ENCODE data around the gene TMPRSS13.

DNA sequence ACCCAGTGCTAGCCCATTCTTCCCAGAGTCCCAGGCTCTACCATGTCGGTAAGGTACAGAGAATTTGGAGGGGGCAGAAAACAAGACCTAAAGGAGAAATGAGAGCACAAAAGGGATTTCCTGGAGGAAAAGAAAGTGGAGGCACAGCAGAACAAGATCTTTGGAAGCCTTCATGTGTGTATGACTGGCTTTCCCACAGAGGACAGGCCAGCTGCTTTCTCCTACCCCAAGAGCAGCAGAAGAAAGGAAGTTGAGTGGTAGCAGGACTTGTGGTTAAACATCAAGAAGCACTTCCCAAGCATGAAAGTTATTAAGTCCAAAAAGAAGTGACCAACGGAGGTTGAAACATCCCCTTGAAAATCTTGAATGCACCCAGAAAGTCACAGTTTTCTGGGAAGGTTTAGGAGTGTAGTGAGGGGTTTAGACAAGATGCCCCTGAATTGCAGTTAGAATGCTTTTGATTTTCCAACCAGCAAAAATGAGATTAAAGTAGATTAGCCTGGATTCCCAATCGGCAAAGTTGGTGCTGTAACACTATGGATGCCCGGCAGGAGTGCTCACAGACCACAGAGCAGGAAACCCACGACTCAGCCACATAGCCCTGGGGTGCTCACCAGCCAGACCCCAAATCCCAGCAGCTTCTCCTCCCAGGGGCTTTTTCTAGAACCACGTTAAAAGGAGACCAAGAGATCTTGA is 608 bp downstream of the TMPRSS13 start:
- TF ChIP-seq CTCF (IDR thresholded peaks at IDR 0.05) (no peak), CBX8 (IDR thresholded peaks at IDR 0.05) (no peak), CEBPB (IDR thresholded peaks at IDR 0.05) (no peak), NR3C1 (IDR thresholded peaks at IDR 0.05) (no peak), PHF8 (IDR thresholded peaks at IDR 0.05; ENCODE audit: borderline replicate concordance, low read depth) (no peak), ZSCAN20 (CRISPR knock-in tag; IDR thresholded peaks at IDR 0.05) (no peak), MAX (IDR thresholded peaks at IDR 0.05) (no peak), MAZ (IDR thresholded peaks at IDR 0.05; ENCODE audit: borderline replicate concordance, low read depth, low read length) (no peak), POLR2A (IDR thresholded peaks at IDR 0.05; ENCODE audit: low read length) (no peak), ZFP36 (IDR thresholded peaks at IDR 0.05; ENCODE audit: borderline replicate concordance, partially characterized antibody) (no peak), GATA3 (IDR thresholded peaks at IDR 0.05; ENCODE audit: borderline replicate concordance) (no peak), MYC (IDR thresholded peaks at IDR 0.05; ENCODE audit: borderline replicate concordance, low read length) (no peak), ATOH8 (CRISPR knock-in tag; IDR thresholded peaks at IDR 0.05; ENCODE audit: low read depth) (no peak), POLR2AphosphoS2 (conservative IDR thresholded peaks at IDR 0.05; ENCODE audit: low read length) (no peak)

Data from A549 (cell line).